ENCODE measurements around the gene VKORC1.

VKORC1 gene

GRCh38 chr16:31063843-31064611 is 30.6 kb downstream of the VKORC1 start:
- no peak for DNase-seq (ENCODE audit: low read depth, low spot score)

GRCh38 chr16:31063495-31063842 is 31.1 kb downstream of the VKORC1 start:
- DNase-seq (ENCODE audit: low read depth, low spot score): no peak

- DNase-seq (ENCODE audit: low read depth, low spot score): no peak
Measured at GRCh38 chr16:31061813-31062440, 32.7 kb downstream of the VKORC1 start.

- no peak for DNase-seq (ENCODE audit: low read depth, low spot score)
Measured at GRCh38 chr16:31061126-31061812, 33.3 kb downstream of the VKORC1 start.

GRCh38 chr16:31055613-31056012 is 39.0 kb downstream of the VKORC1 start:
- DNase-seq (ENCODE audit: low read depth, low spot score): no peak

- DNase-seq (ENCODE audit: low read depth, low spot score): no peak
Measured at GRCh38 chr16:31052114-31052513, 42.5 kb downstream of the VKORC1 start.

- no peak for DNase-seq (ENCODE audit: low read depth, low spot score)
Measured at GRCh38 chr16:31050280-31051030, 44.1 kb downstream of the VKORC1 start.

GRCh38 chr16:31043898-31044481 is 50.6 kb downstream of the VKORC1 start:
- DNase-seq (ENCODE audit: low read depth, low spot score): no peak

GRCh38 chr16:31043352-31043751 is 51.2 kb downstream of the VKORC1 start:
- DNase-seq (ENCODE audit: low read depth, low spot score): no peak

GRCh38 chr16:31042866-31043265 is 51.7 kb downstream of the VKORC1 start:
- no peak for DNase-seq (ENCODE audit: low read depth, low spot score)

Measured in smooth muscle cell of the brain vasculature (primary cell).